ENCODE data around the gene ATG2B.

ATG2B gene

GRCh38 chr14:96403409-96403808 is 40.3 kb upstream of the ATG2B start:
- no peak for DNase-seq (ENCODE audit: low read depth)
- no peak for TF ChIP-seq CTCF (conservative IDR thresholded peaks at IDR 0.05; ENCODE audit: control insufficient read depth, insufficient read depth, low read depth, low read length)
- H3K4me3 ChIP-seq (ENCODE audit: control insufficient read depth, low read depth, low read length), result no peak overlapping the region

DNA sequence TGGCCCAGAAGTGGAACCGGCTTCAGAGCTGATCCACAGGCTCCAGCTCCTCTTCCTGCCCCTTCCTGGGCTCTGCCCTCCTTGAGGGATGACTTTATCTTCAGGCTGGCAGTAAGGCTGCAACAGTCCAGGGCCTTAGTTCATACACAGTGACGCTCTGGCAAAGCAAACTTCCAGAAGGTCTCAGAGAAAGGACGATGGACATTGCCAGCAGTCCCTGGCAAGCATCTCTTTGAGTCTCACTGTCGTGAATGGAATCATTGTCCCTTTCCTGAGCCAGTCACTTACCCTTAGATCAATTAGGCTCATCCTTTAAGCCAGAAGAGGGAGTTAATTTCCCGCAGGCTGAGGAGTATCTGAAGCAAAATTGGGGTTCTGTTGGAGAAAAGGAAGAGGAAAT is 37.4 kb upstream of the ATG2B start:
- TF ChIP-seq CTCF (conservative IDR thresholded peaks at IDR 0.05; ENCODE audit: control insufficient read depth, insufficient read depth, low read depth, low read length), result no peak
- H3K4me3 ChIP-seq (ENCODE audit: control insufficient read depth, low read depth, low read length), result no peak overlapping the region
- no peak for DNase-seq (ENCODE audit: low read depth)

- DNase-seq (ENCODE audit: low read depth), result no peak
- H3K4me3 ChIP-seq (ENCODE audit: control insufficient read depth, low read depth, low read length), result no peak overlapping the region
- TF ChIP-seq CTCF (conservative IDR thresholded peaks at IDR 0.05; ENCODE audit: control insufficient read depth, insufficient read depth, low read depth, low read length), result no peak
These were observed 36.3 kb upstream of the ATG2B start for GRCh38 chr14:96399405-96399804.

GRCh38 chr14:96398921-96399320 is 35.8 kb upstream of the ATG2B start:
- no peak overlapping the region for H3K4me3 ChIP-seq (ENCODE audit: control insufficient read depth, low read depth, low read length)
- no peak for TF ChIP-seq CTCF (conservative IDR thresholded peaks at IDR 0.05; ENCODE audit: control insufficient read depth, insufficient read depth, low read depth, low read length)
- DNase-seq (ENCODE audit: low read depth), result no peak

DNA sequence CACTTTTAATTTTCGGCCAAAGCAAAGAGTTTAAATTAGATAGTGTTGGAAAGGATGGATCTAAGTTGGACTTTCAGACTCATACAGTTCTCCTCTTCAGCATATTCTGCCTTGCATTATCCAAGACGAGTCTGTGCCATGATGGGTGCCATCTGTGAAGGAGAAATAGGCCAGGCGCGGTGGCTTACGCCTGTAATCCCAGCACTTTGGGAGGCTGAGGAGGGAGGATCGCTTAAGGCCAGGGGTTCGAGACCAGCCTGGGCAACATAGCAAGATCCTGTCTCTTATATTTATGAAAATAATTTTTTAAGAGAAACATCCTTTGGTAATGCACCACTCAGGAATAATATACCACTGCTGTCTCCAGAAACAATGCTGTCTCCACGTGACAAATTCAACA is 35.3 kb upstream of the ATG2B start:
- no peak for DNase-seq (ENCODE audit: low read depth)
- no peak for TF ChIP-seq CTCF (conservative IDR thresholded peaks at IDR 0.05; ENCODE audit: control insufficient read depth, insufficient read depth, low read depth, low read length)
- no peak overlapping the region for H3K4me3 ChIP-seq (ENCODE audit: control insufficient read depth, low read depth, low read length)

- DNase-seq (ENCODE audit: low read depth), result no peak
- no peak for TF ChIP-seq CTCF (conservative IDR thresholded peaks at IDR 0.05; ENCODE audit: control insufficient read depth, insufficient read depth, low read depth, low read length)
- H3K4me3 ChIP-seq (ENCODE audit: control insufficient read depth, low read depth, low read length), result no peak overlapping the region
These were observed 31.1 kb upstream of the ATG2B start for GRCh38 chr14:96394047-96394815.

All from fibroblast of mammary gland (primary cell).